Fibroblast of villous mesenchyme (primary cell): ENCODE measurements around the gene COL15A1. TPM values are rescaled to one million over a fixed set of nuclear protein-coding genes. Genes with fewer than 3 reads are reported as not detected.

Experiments
- DNase-seq: peaks from one replicate; pipeline ENCODE4 v3.0.0-alpha.2; 2010; ENCODE audit warnings: low read depth
- H3K4me3 ChIP-seq: 2 replicates; pipeline ENCODE4 v1.5.1; 2011; ENCODE audit warnings: low read depth, mild to moderate bottlenecking, low read length
- total RNA-seq: library from RNA; depleted of rRNA; stranded (reverse); fragments of >200 nt; gene quantifications from 2 replicates; pipeline ENCODE4 v1.2.3, GENCODE V29; 2012
- TF ChIP-seq, protein P1 (sequence below): IDR thresholded peaks from 2 replicates; pipeline ENCODE4 v1.5.1; 2012; ENCODE audit warnings: low read depth, mild to moderate bottlenecking, low read length; ENCODE audit not compliant: insufficient read depth

Gene COL15A1
- total RNA-seq, 1 donor: 1.7 TPM

DNA sequence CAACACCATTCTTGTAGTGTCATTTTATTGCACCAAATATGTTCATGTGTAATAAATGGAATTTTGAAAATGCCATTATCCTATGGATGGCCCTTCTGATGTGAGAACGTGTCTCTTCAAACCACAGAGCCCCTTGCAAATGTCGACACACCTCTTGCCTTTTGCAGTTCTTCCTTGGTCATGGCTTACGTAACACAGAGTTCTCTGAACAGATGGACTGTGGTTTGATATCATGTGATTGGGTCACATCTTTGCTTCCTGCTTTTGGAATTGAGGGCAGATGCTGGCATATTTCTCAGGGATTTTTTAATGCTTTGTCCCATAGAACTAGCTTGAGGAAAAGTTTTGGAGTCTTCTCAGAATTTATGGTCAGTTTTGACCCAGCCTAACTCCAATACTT, 165.8 kb downstream of the COL15A1 start:
- H3K4me3 ChIP-seq: no peak overlapping the region
- peak; percentile 91 for DNase-seq
- TF ChIP-seq, protein P1, sequence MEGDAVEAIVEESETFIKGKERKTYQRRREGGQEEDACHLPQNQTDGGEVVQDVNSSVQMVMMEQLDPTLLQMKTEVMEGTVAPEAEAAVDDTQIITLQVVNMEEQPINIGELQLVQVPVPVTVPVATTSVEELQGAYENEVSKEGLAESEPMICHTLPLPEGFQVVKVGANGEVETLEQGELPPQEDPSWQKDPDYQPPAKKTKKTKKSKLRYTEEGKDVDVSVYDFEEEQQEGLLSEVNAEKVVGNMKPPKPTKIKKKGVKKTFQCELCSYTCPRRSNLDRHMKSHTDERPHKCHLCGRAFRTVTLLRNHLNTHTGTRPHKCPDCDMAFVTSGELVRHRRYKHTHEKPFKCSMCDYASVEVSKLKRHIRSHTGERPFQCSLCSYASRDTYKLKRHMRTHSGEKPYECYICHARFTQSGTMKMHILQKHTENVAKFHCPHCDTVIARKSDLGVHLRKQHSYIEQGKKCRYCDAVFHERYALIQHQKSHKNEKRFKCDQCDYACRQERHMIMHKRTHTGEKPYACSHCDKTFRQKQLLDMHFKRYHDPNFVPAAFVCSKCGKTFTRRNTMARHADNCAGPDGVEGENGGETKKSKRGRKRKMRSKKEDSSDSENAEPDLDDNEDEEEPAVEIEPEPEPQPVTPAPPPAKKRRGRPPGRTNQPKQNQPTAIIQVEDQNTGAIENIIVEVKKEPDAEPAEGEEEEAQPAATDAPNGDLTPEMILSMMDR: no peak

DNA sequence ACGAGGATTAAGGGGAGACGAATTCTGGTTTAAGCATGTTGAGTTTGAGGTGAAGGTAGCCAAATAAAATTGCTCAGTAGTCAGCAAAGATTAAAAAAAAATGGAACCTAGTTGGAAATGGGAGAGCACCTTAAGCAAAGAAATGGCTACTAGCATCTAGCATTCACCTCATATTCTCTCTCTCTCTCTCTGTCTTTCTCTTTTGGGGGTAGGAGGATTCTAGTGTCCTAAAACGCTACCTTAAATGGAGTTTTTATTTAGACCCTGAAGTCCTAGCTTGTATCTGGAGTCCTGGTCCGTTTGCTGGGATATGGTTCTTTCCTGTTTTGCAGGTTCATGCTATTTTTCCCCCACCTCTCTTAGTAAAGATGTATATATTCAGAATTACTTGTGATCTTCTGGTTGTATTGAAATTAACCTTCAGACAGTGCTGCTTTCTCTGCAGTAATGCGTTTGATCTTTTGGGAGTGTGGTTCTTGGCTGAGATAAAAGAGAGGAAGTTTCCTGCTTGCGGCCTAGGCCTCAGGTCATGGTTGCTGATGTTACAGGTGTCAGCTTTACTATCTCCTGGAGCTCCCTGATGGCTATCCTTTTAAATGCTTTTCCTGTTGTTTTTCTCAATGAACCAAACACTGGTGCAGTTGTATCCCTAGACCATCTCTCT, 169.2 kb downstream of the COL15A1 start:
- H3K4me3 ChIP-seq: no peak overlapping the region
- no peak for DNase-seq
- TF ChIP-seq, protein P1: no peak

DNA sequence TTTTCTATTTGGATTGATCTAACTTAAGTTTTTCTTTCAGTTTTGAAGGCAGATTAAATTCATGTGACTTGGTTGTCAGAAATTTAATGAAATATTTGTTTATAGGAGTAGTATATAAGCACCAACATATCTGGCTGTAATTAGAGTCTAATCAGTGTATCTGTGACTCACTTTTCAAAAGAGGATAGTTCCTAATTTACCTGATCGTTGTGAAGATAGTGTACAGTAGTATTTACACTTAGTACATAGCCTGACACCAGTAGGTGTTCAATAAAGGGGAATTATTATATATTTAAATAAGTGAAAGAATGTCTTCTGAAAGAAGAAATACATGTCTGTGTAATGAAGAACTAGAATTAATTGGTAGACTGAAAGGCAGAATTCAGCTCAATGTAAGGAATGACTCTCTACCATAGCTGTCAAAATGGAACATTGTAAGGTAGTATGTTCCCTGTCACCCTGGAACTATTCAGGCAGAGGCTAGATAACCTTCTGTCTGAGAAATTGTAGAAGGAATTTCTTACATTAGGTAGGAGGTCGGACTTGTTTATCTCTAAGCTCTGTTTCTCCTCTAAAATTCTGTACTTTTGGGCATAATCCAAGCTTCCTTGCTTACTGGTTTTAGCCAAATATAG, 169.8 kb downstream of the COL15A1 start:
- no peak overlapping the region for H3K4me3 ChIP-seq
- TF ChIP-seq, protein P1: no peak
- DNase-seq: no peak

DNA sequence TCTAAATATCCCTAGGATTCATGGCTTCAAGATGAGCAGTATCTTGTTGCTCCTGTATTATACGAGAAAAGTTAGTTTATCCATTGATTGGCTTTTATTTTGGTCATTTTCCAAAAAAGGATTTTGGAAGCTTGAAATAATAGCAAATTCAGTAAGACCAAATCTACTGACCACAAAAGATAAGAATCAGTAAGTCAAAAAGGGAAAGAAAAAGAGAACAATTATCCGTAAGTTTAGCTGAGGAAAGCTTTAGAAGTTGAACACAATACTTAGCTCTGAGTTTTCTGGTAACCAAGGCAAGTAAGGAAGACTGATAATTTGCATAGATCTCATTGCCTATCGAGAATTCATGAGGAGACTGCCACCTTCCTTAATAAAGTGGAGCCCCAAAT, 170.3 kb downstream of the COL15A1 start:
- DNase-seq: no peak
- no peak overlapping the region for H3K4me3 ChIP-seq
- TF ChIP-seq, protein P1: no peak

GRCh38 chr9:99114846-99115500, 171.3 kb downstream of the COL15A1 start:
- no peak overlapping the region for H3K4me3 ChIP-seq
- peak; percentile 39 for DNase-seq
- TF ChIP-seq, protein P1: no peak

DNA sequence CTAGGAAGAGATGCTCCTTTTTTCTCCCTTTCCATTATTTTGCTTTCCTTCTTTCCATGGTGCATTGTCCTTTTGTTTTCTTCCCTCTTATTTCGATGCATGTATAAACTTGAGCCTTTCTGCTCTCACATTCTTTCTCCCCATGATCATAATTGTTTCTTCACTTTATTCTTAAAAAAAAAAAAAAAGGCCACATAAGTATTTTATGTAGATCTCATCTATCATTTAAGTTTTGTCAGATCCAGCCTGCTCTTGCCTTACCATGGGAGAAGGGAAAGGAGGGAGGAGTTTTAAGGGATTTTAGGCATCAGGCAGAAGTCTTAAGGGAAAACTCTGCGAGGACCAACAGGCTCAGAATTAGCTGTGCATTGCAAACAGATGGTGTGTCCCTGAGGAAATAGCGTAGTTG, 172.3 kb downstream of the COL15A1 start:
- no peak overlapping the region for H3K4me3 ChIP-seq
- TF ChIP-seq, protein P1: no peak
- no peak for DNase-seq
